Astrocyte of the spinal cord (primary cell): ENCODE measurements around the gene COPA.

Experiments
- DNase-seq: peaks from one replicate; pipeline ENCODE4 v3.0.0; 2011; ENCODE audit warnings: low read depth, low spot score
- H3K4me3 ChIP-seq: 2 replicates; pipeline ENCODE4 v1.5.1; 2011; ENCODE audit warnings: low read depth, mild to moderate bottlenecking, low read length, moderate library complexity
- in situ Hi-C: cut with HindIII; loops from 2 replicates; pipeline ENCODE4 v1.10.0; 2017; ENCODE audit warnings: low sequenced_read_pairs
- TF ChIP-seq, protein P1 (sequence below): IDR thresholded peaks from 2 replicates; pipeline ENCODE4 v1.5.1; 2012; ENCODE audit warnings: low read depth, mild to moderate bottlenecking, low read length, inconsistent platforms

COPA gene

DNA sequence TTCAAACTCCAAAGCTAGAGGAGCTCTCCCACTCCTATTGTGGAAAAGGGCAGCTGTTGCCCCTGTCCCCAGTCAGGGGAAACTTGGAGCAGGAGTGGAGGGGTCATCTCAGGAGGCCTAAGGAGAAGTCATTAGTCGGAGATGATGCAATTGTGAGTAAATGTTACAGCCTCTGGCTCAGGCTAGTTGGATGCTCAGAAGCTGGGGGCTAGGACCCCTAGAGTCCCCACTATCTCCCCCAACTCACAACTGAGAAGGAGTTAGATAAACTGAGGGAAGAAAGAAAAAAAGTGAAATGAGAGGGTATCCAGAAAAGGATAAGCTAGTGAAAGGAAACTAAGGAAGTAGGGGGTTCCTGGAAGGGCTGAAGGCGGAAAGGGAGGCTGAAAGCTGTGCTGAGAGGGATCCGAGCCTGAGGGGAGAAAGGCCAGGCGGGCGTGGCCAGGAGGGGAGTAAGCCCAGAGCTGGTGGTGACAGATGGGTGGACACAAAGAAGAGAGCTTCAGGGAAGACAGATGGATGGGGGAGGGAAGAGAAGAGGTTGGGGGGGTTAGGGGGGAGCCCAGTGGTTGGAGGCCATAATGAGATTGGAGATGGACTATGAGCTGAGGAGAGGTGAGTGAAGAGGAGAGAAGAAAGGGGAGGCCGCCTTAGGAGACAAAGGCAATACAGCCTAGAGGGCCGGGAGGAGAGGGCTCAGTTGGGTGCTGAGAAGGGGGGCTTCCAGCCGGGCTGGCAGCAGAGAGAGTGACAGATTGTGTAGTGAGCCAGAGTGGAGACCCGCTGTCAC, 19.3 kb upstream of the COPA start:
- TF ChIP-seq, protein P1, sequence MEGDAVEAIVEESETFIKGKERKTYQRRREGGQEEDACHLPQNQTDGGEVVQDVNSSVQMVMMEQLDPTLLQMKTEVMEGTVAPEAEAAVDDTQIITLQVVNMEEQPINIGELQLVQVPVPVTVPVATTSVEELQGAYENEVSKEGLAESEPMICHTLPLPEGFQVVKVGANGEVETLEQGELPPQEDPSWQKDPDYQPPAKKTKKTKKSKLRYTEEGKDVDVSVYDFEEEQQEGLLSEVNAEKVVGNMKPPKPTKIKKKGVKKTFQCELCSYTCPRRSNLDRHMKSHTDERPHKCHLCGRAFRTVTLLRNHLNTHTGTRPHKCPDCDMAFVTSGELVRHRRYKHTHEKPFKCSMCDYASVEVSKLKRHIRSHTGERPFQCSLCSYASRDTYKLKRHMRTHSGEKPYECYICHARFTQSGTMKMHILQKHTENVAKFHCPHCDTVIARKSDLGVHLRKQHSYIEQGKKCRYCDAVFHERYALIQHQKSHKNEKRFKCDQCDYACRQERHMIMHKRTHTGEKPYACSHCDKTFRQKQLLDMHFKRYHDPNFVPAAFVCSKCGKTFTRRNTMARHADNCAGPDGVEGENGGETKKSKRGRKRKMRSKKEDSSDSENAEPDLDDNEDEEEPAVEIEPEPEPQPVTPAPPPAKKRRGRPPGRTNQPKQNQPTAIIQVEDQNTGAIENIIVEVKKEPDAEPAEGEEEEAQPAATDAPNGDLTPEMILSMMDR = no peak

DNA sequence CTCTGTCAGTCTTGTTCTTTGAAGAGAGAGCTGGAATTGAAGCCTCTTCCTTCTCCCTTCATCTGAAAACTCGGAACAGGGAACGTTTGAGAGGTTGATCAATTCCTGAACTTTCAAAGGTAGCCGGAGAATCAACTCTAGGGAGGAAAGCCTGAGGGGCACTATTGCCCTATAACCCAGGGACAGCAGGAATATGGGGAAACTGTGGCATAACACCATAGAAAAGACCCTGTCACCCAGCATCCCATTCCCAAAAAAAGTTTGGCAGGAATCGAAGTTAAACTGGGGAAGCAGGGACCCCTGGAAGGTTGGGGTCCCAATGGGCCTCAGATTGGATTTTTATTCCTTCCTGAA, 18.7 kb upstream of the COPA start:
- in situ Hi-C loops = no loop called here
- DNase-seq = no peak
- TF ChIP-seq, protein P1 = no peak
- H3K4me3 ChIP-seq = no peak overlapping the region

More for the DNA sequence above, 19.3 kb upstream of the COPA start:
- no peak overlapping the region for H3K4me3 ChIP-seq
- DNase-seq = no peak
- in situ Hi-C loops = no loop called here

DNA sequence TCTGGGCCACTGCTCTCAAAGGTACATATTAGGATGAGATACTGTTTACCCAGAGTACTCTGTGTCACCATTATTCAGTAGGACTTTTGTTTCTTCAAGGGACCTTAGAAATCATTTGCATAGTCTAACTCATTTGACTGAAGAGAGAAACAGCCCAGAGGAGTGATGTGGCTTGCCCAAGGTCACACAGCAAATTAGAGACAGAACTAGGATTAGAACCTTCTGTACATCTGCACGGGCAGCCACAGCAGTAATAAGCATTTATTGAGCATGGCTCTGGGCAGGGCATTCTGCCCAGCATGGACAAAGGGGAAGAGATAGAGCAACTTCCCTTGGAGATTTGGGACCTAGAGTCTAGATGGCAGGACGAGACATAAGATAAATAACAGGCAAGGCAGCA, 18.1 kb upstream of the COPA start:
- in situ Hi-C loops = no loop called here
- DNase-seq = no peak
- TF ChIP-seq, protein P1 = no peak
- no peak overlapping the region for H3K4me3 ChIP-seq

DNA sequence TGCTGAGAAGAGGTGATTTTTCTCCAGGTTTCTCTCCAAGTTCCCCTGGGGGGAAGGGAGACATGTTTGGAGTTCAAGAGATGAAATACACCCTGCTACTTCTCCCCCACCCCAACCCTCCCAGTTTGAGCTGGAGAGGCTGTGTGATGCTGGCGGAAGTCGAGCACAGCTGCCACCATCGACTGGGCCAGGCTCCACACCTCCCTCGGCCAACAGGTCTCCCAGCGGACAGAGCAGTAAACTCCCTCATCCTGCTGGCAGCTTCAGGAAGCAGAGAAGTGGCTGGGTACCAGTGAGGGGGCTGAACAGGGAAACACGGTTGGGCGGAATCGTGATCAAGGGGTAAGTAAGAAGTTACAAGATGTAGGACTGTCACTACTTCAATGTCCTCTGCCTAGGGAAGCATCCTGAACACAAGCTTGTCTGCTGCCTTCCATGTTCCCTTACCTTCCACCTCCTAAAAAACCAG, 17.2 kb upstream of the COPA start:
- TF ChIP-seq, protein P1 = no peak
- no peak overlapping the region for H3K4me3 ChIP-seq
- DNase-seq = no peak
- in situ Hi-C loops = no loop called here

DNA sequence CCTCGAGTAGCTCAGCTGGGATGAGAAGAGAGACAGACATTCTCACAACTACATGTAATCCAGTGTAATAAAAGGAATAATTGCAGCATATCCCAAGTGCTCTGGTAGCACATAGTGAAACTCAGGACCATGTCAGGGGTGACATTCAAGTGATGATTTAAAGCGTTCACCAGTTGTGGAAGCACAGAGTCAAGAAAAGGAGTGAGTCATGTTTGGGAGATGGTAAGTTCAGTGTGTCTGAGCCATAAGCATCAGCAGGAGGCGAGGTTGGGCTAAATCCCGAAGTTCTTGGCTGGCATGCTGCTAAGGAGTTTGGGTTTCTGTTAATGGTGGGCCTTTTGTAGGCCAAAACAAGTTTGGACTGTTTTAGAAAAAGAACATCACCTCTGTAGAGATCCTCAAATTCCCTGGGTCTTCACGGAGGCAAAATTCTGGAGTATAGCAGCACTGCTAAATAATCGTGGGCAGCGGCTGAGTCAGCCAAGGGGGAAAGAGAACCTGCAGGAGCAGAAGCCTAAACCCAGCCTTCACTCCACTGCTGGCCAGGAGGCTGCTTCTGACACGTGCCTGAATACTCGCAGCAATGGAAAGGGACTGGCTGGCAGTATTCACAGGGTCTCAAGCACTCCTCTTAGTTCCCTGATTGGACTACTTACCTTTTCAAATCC, 16.6 kb upstream of the COPA start:
- no peak overlapping the region for H3K4me3 ChIP-seq
- in situ Hi-C loops = no loop called here
- TF ChIP-seq, protein P1 = no peak
- DNase-seq = peak; percentile 43

DNA sequence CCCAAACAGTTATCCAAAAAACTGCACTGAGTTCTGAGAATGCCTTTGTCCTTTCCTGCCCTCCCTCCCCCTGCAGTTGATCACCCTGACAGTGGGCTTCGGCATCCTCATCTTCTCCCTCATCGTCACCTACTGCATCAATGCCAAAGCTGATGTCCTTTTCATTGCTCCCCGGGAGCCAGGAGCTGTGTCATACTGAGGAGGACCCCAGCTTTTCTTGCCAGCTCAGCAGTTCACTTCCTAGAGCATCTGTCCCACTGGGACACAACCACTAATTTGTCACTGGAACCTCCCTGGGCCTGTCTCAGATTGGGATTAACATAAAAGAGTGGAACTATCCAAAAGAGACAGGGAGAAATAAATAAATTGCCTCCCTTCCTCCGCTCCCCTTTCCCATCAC, 15.0 kb upstream of the COPA start:
- TF ChIP-seq, protein P1 = no peak
- in situ Hi-C loops = no loop called here
- no peak overlapping the region for H3K4me3 ChIP-seq
- DNase-seq = no peak
